Tibial nerve (tissue), 4 donors: ENCODE measurements around the gene ASXL2.

Experiments
- CTCF ChIP-seq, 5 experiments: fragments of 200-600 bp in 3 of 5; fragments of 450-650 bp in 2 of 5; sonication (generic) in 3 of 5; IDR thresholded peaks; one replicate each; pipeline ENCODE4 v1.5.1; 2016 to 2019; ENCODE audit warnings: antibody characterized with exemption in 5 of 5, mild to moderate bottlenecking in 3 of 5, moderate library complexity in 2 of 5
- EP300 ChIP-seq, 2 donors: sonication (generic); formaldehyde crosslinking; IDR thresholded peaks; one replicate each; pipeline ENCODE4 v1.6.1; 2017; ENCODE audit warnings: antibody characterized with exemption in 2 of 2, mild to moderate bottlenecking in 1 of 2
- POLR2A ChIP-seq, 2 donors: fragments of 450-650 bp; IDR thresholded peaks; one replicate each; pipeline ENCODE4 v1.6.1; 2017; ENCODE audit warnings: antibody characterized with exemption in 2 of 2, mild to moderate bottlenecking in 2 of 2, moderate library complexity in 2 of 2

- no peak for TF ChIP-seq CTCF (IDR thresholded peaks at IDR 0.05)
- TF ChIP-seq EP300 (IDR thresholded peaks at IDR 0.05) = no peak
- TF ChIP-seq POLR2A (IDR thresholded peaks at IDR 0.05) = no peak
Observed at GRCh38 chr2:25891672-25892071, 13.4 kb upstream of the ASXL2 start.
